ENCODE results near the gene SLCO2A1.

SLCO2A1 gene

GRCh38 chr3:133996251-133996661 is 33.5 kb downstream of the SLCO2A1 start:
- H3K4me3 ChIP-seq (ENCODE audit: low read depth, low read length): no peak overlapping the region
- no peak for TF ChIP-seq CTCF (IDR thresholded peaks at IDR 0.05; ENCODE audit: insufficient read depth, low read depth, low read length, missing control alignments)
- DNase-seq (ENCODE audit: low read depth): no peak

- no peak for DNase-seq (ENCODE audit: low read depth)
- no peak overlapping the region for H3K4me3 ChIP-seq (ENCODE audit: low read depth, low read length)
- TF ChIP-seq CTCF (IDR thresholded peaks at IDR 0.05; ENCODE audit: insufficient read depth, low read depth, low read length, missing control alignments): no peak
These were observed 34.5 kb downstream of the SLCO2A1 start for GRCh38 chr3:133995264-133995663.

- TF ChIP-seq CTCF (IDR thresholded peaks at IDR 0.05; ENCODE audit: insufficient read depth, low read depth, low read length, missing control alignments): no peak
- H3K4me3 ChIP-seq (ENCODE audit: low read depth, low read length): no peak overlapping the region
- no peak for DNase-seq (ENCODE audit: low read depth)
These were observed 35.4 kb downstream of the SLCO2A1 start for GRCh38 chr3:133994166-133994890.

GRCh38 chr3:133992951-133993620 is 36.6 kb downstream of the SLCO2A1 start:
- no peak overlapping the region for H3K4me3 ChIP-seq (ENCODE audit: low read depth, low read length)
- no peak for TF ChIP-seq CTCF (IDR thresholded peaks at IDR 0.05; ENCODE audit: insufficient read depth, low read depth, low read length, missing control alignments)
- DNase-seq (ENCODE audit: low read depth): no peak

- DNase-seq (ENCODE audit: low read depth): no peak
- no peak overlapping the region for H3K4me3 ChIP-seq (ENCODE audit: low read depth, low read length)
- TF ChIP-seq CTCF (IDR thresholded peaks at IDR 0.05; ENCODE audit: insufficient read depth, low read depth, low read length, missing control alignments): no peak
These were observed 37.3 kb downstream of the SLCO2A1 start for GRCh38 chr3:133992381-133992780.

GRCh38 chr3:133991637-133992036 is 38.1 kb downstream of the SLCO2A1 start:
- TF ChIP-seq CTCF (IDR thresholded peaks at IDR 0.05; ENCODE audit: insufficient read depth, low read depth, low read length, missing control alignments): no peak
- no peak for DNase-seq (ENCODE audit: low read depth)
- H3K4me3 ChIP-seq (ENCODE audit: low read depth, low read length): no peak overlapping the region
